Fibroblast of skin of left quadriceps (primary cell): ENCODE measurements around the gene PPP3CA.
"Not testable (repeated sequence)": the region's sequence is repeated elsewhere in the genome, so short reads cannot be mapped to it uniquely, and the experiment has no call there.

Source experiments
- DNase-seq, 2 experiments: peaks; one replicate each; pipeline ENCODE4 v3.0.0-alpha.2; 2013; ENCODE audit warnings: low read depth in 2 of 2

Gene PPP3CA

DNA sequence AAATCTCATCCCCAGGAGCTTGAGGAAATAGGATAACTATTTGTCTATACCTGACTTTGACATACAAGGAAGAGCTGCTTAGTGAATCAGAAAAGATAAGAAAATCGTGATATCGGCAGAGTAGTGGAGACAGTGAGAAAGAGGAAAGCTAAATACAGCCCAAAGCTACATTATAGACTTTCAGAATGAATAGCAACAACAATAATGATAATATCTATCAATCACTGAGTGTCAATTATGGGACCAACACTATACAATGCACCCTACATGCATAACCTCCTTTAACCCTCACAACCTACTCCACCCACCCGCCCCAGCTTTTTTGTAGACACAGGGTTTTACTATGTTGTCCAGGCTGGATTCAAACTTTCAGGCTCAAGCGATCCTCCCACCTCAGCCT lies 205.1 kb downstream of the PPP3CA start:
- no peak for DNase-seq

GRCh38 chr4:101141855-101142254 lies 205.5 kb downstream of the PPP3CA start:
- no peak for DNase-seq

DNA sequence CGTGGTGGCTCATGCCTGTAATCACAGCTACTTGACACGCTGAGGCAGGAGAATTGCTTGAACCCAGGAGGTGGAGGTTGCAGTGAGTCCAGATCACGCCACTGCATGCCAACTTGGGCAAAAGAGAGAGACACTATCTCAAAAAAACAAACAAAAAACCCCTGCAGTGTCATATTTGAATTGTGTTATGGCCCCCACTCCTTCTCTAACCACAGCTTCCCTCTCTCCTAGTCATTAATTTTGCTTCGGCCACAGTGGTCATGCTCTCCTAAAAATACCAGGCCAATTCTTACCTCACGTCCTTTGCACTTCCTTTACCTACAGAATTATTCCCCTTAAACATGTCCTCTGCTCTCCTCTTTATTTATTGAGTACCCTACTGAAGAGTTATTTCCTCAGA lies 206.1 kb downstream of the PPP3CA start:
- no peak for DNase-seq

- no peak for DNase-seq
Observed at GRCh38 chr4:101140228-101140627, 207.1 kb downstream of the PPP3CA start.

DNA sequence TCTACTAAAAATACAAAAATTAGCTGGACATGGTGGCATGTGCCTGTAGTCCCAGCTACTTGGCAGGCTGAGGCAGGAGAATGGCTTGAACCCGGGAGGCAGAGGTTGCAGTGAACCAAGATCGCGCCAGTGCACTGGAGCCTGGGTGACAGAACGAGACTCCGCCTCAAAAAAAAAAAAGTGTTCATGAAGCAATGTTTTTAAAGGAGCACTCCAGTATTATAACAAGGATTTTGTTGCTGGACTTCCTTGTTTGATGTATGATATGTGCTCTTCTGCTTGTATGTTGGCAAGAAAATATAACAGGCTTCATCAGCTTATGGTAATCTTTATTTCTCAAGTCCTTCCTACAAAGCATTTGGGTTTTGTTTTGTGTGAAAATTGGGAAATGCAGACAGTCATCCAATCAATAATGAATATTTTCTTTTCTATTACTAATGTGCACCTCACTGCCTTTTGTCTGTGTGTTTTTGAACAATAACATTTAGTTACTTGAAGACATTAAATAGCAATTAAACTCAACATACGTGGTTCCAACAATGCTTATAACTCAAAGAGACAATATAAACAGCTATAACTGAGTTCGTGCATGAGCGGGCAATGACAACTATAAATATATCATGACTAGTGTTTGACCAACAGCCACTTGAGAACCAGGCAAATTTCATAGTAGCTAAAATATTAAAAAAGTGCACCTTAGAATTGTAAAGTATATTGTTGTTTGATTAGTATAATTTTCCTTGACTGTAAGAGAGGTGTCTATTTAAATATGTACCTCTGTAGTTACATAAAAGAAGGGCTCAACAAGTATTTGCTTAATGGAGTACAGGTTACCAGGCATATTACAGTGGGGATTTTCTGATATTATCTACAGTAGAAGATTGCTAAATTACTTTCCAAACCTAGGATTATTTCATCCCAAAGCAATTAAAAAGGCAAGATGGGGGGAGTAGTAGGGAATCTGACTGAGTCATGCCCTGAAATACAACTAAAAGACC lies 210.7 kb downstream of the PPP3CA start:
- no peak for DNase-seq

- no peak for DNase-seq
Observed at GRCh38 chr4:101135371-101136010, 211.8 kb downstream of the PPP3CA start.

- not testable (repeated sequence) for DNase-seq
Observed at GRCh38 chr4:101131058-101131457, 216.3 kb downstream of the PPP3CA start.

DNA sequence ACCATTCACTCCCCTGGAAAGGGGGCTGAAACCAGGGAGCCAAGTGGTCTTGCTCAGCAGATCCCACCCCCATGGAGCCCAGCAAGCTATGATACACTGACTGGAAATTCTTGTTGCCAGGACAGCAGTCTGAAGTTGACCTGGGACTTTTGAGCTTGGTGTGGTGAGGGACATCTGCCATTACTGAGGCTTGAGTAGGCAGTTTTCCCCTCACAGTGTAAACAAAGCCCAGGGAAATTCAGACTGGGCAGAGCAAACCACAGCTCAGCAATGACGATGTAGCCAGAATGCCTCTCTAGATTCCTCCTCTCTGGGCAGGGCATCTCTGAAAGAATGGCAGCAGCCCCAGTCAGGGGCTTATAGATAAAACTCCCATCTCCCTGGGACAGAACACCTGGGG lies 218.4 kb downstream of the PPP3CA start:
- not testable (repeated sequence) for DNase-seq

DNA sequence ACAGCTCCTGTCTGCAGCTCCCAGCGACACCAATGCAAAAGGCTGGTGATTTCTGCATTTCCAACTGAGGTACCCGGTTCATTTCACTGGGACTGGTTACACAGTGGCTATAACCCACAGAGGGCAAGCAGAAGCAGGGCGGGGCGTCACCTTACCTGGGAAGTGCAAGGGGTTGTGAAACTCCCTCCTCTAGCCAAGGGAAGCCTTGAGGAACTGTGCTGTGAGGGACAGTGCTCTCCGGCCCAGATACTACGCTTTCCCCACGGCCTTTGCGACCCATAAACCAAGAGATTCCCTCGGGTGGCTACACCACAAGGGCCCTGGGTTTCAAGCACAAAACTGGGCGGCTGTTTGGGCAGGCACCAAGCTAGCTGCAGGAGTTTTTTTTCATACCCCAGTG lies 218.9 kb downstream of the PPP3CA start:
- no peak for DNase-seq

GRCh38 chr4:101127176-101127790 lies 220.0 kb downstream of the PPP3CA start:
- DNase-seq, result no peak

- DNase-seq, result peak; percentile 40 to 46
Observed at GRCh38 chr4:101126059-101126458, 221.3 kb downstream of the PPP3CA start.

DNA sequence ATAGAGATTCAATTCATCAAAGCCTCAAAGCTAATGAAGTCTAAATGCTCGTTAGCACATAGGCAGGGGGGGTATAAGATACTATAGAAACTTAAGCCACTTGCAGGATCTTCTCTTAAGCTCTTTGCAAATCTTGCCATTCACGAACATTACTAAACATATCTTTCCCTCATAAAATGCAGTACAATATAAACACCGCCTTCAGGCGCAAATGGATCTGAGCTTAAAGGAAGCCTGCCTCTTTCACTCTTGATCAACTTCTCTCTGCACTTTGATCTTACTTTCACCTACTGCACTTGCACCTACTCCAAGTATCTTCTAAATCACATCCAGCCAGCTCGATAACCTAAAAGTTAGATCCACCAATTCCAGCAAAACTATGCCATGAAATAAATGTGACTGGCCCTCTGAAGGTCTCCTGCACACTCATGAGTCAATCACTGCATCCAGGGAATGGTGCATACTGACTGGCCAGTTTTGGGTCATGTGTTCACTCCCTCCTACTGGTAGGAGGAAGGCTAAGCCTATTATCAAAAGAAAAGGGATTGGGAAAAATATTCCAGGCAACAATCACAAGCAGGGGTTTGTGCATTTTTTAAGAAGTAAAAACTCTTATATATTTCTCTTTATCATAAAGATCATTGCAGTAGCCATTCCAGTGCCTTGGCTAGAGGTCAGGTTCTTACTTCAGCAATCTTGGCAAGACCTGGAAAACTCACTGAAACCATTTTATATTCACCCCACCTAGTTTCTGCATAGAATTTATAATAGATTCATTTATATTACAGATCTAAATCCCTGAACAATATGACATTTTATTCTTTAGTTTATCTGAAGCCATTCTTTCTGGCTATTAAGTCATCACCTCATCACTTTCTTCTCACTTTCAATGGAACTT lies 222.0 kb downstream of the PPP3CA start:
- no peak for DNase-seq

- no peak for DNase-seq
Observed at GRCh38 chr4:101123231-101123630, 224.1 kb downstream of the PPP3CA start.

DNA sequence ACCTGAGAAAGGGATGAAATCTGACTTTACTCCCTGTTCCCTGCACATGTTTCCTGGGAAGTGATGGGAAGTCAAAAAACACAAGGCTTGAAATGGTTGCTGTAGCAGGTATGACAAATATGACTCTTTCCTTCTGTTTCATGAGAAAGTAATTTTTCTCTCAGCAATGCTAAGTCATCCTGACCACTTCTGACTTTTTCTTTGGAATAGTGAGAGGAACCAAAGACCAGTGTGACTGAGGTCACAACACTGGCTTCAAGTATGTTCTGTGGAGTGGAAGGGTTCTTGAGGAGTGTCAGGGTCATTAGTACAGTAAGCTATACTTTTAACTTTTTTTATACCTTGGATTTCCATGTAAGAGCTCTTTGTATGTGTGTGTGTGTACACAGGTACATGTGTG lies 225.3 kb downstream of the PPP3CA start:
- DNase-seq, result no peak

DNA sequence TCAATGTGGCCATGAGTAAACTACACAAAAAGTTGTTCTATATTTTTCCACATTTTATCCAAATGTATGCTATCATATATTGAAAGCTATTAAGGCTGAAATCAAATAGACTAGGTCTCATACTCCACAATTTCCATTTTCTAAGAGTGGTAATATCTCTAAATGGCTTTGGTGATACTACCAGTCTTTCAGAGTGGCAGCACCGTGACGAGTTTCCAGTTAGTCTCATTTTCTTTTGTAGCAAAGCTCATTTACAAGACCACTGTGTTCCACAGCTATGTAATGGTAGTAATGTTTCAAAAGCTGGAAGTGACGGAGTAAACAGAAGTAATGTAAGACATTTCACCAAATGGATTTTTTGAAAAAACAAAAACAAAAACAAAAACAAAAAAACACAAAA lies 228.2 kb downstream of the PPP3CA start:
- no peak for DNase-seq

GRCh38 chr4:101118617-101119016 lies 228.7 kb downstream of the PPP3CA start:
- no peak for DNase-seq

DNA sequence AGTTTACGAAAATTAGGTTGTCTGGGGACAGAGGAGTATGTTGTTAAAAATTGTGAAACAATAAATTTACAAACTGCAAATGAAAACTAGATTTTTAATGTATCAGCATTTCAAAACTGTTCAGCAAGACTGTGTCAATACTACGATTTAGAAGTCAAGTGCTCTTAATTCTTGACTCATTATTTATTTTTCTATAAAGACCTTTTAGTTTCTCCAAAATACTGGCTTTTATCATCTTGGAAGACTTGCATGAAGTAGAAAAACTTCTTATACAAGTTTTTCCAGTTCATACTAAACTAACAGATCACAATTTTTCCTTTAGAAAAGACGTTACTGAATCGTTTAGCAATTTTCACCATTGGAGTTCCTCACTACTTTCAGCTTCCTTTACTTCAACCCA lies 231.4 kb downstream of the PPP3CA start:
- DNase-seq, result no peak

DNA sequence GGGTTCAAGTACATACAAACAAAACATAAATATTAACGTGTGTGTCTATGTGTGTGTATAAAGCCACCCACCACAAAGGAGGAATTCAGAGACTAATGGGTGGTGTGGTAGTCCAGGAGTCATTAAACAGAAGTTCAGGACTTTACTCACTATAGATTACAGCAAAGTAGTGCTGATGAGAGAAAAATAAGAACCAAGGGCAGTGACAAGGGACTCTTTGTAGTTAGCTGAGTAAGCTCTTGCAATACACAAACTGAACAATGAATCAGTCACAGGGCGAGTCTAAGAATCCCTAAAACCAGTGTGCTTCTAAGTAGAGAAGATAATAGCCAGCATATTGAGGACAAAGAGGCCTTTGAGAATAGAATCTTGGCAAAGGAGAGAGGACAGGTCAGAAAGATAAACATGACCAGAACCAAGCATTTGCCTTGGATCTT lies 232.4 kb downstream of the PPP3CA start:
- DNase-seq, result no peak

- no peak for DNase-seq
Observed at GRCh38 chr4:101104312-101105052, 242.8 kb downstream of the PPP3CA start.

- DNase-seq, result peak; percentile 7 to 10
Observed at GRCh38 chr4:101103381-101104142, 243.8 kb downstream of the PPP3CA start.
